GM12864 (cell line): Measurements from ENCODE around the gene GP5.

Experiments
- DNase-seq: peaks from one replicate; pipeline ENCODE4 v3.0.0-alpha.2; 2011; ENCODE audit warnings: low read depth
- H3K4me3 ChIP-seq: 2 replicates; pipeline ENCODE4 v1.5.1; 2011; ENCODE audit warnings: mild to moderate bottlenecking, low read depth, low read length, control low read depth
- CTCF ChIP-seq: IDR thresholded peaks from 2 replicates; pipeline ENCODE4 v1.5.1; 2011; ENCODE audit warnings: low read depth, mild to moderate bottlenecking, moderate library complexity, low read length, control low read depth, inconsistent platforms; ENCODE audit errors: missing control alignments

The GP5 gene

GRCh38 chr3:194440756-194441155, 41.7 kb upstream of the GP5 start:
- TF ChIP-seq CTCF: no peak
- H3K4me3 ChIP-seq: no peak overlapping the region
- no peak for DNase-seq

GRCh38 chr3:194439881-194440550, 41.0 kb upstream of the GP5 start:
- DNase-seq: no peak
- H3K4me3 ChIP-seq: no peak overlapping the region
- TF ChIP-seq CTCF: no peak

GRCh38 chr3:194434503-194434902, 35.4 kb upstream of the GP5 start:
- DNase-seq: no peak
- H3K4me3 ChIP-seq: no peak overlapping the region
- no peak for TF ChIP-seq CTCF

- H3K4me3 ChIP-seq: no peak overlapping the region
- DNase-seq: no peak
- TF ChIP-seq CTCF: no peak
Observed at GRCh38 chr3:194431554-194431953, 32.5 kb upstream of the GP5 start.

GRCh38 chr3:194425399-194425798, 26.3 kb upstream of the GP5 start:
- no peak overlapping the region for H3K4me3 ChIP-seq
- no peak for DNase-seq
- no peak for TF ChIP-seq CTCF

GRCh38 chr3:194424953-194425352, 25.9 kb upstream of the GP5 start:
- no peak overlapping the region for H3K4me3 ChIP-seq
- no peak for TF ChIP-seq CTCF
- DNase-seq: no peak

GRCh38 chr3:194424373-194424772, 25.3 kb upstream of the GP5 start:
- H3K4me3 ChIP-seq: no peak overlapping the region
- TF ChIP-seq CTCF: no peak
- no peak for DNase-seq
